PC-9 (cell line): ENCODE data around the gene HID1. TPM values are rescaled to one million over a fixed set of nuclear protein-coding genes. Genes with fewer than 3 reads are reported as not detected.

Experiments
- BruUV-seq: library from RNA; stranded (reverse); fragments of 400-500 nt; replicated peaks from 2 replicates; lab custom pipeline; 2021; lab: Mats Ljungman, UMichigan
- CTCF ChIA-PET: fragments of 300-600 bp; sonication (Branson Sonifier 250); formaldehyde crosslinking; loops from one replicate; lab custom pipeline; 2022; ENCODE audit warnings: antibody characterized with exemption; lab: Charles Lee
- POLR2A ChIA-PET: fragments of 300-600 bp; sonication (Branson Sonifier 250); formaldehyde crosslinking; loops from one replicate; lab custom pipeline; 2022; ENCODE audit warnings: antibody characterized with exemption; ENCODE audit not compliant: unreplicated experiment; lab: Charles Lee
- DNase-seq, 2 experiments: peaks; one replicate each; pipeline versions ENCODE4 v3.0.0 to v3.0.0-alpha.2; 2015 to 2022; ENCODE audit warnings: mixed read lengths in 1 of 2
- H2AFZ ChIP-seq: fragments of 200-600 bp; sonication (generic); 2 replicates; pipeline ENCODE4 v1.8.1; 2017; ENCODE audit warnings: antibody characterized with exemption
- H3F3A ChIP-seq: fragments of 200-600 bp; sonication (generic); 2 replicates; pipeline ENCODE4 v1.8.1; 2017; ENCODE audit warnings: antibody characterized with exemption, mild to moderate bottlenecking, low read depth; ENCODE audit not compliant: insufficient read depth
- H3K27ac ChIP-seq: fragments of 200-600 bp; sonication (generic); 2 replicates; pipeline ENCODE4 v1.6.1; 2016; ENCODE audit warnings: mixed run types
- H3K27me3 ChIP-seq: fragments of 200-600 bp; sonication (generic); 2 replicates; pipeline ENCODE4 v1.6.1; 2016; ENCODE audit warnings: low read depth, mixed run types; ENCODE audit not compliant: insufficient read depth
- H3K36me3 ChIP-seq: fragments of 200-600 bp; sonication (generic); 2 replicates; pipeline ENCODE4 v1.6.1; 2016; ENCODE audit warnings: low read depth, mixed run types
- H3K4me1 ChIP-seq: fragments of 200-600 bp; sonication (generic); replicated peaks from 2 replicates; pipeline ENCODE4 v1.6.1; 2016; ENCODE audit warnings: mixed run types; ENCODE audit not compliant: insufficient read depth
- H3K4me2 ChIP-seq: fragments of 200-600 bp; sonication (generic); 2 replicates; pipeline ENCODE4 v1.6.1; 2017; ENCODE audit warnings: mixed run types
- H3K4me3 ChIP-seq: fragments of 200-600 bp; sonication (generic); 2 replicates; pipeline ENCODE4 v1.6.1; 2016; ENCODE audit warnings: mixed run types
- H3K79me2 ChIP-seq: fragments of 200-600 bp; sonication (generic); 2 replicates; pipeline ENCODE4 v1.6.1; 2017; ENCODE audit warnings: low read depth, mixed run types
- H3K9me2 ChIP-seq: fragments of 200-600 bp; sonication (generic); 2 replicates; pipeline ENCODE4 v1.8.1; 2017; ENCODE audit warnings: mild to moderate bottlenecking; ENCODE audit not compliant: insufficient read depth
- H3K9me3 ChIP-seq: fragments of 200-600 bp; sonication (generic); 2 replicates; pipeline ENCODE4 v1.8.1; 2016; ENCODE audit warnings: low read depth; ENCODE audit not compliant: insufficient read depth
- H4K20me1 ChIP-seq: fragments of 200-600 bp; sonication (generic); 2 replicates; pipeline ENCODE4 v1.8.1; 2017; ENCODE audit not compliant: insufficient read depth
- CTCF ChIP-seq: fragments of 200-600 bp; sonication (generic); conservative IDR thresholded peaks from 2 replicates; pipeline ENCODE4 v1.6.1; 2017; ENCODE audit warnings: mixed run types, antibody characterized with exemption, mild to moderate bottlenecking, moderate library complexity
- EZH2 ChIP-seq: fragments of 200-600 bp; sonication (generic); IDR thresholded peaks from 2 replicates; pipeline ENCODE4 v1.8.0; 2017; ENCODE audit warnings: antibody characterized with exemption, low read depth
- intact Hi-C: fragments of 100-400 bp; cut with micrococcal nuclease; formaldehyde crosslinking; loops from one replicate; pipeline ENCODE4 v1.10.0; 2022; ENCODE audit not compliant: unreplicated experiment
- total RNA-seq: library from RNA; stranded (reverse); gene quantifications from 2 replicates; pipeline ENCODE4 v1.2.3, GENCODE V29; 2021

HID1 gene
- total RNA-seq, 1 experiment from 2014 or later = 32.1 TPM

GRCh38 chr17:75010683-75011400, 38.3 kb upstream of the HID1 start:
- Histone ChIP-seq H3K9me3 (no peaks in the 10 kb centered on the region), H3K4me2 (no peak overlapping the region), H3K27me3 (no peaks in the 10 kb centered on the region), H2AFZ (0 out of 2 replicates have a peak overlapping the region, but pooled peaks have one; percentile 85), H3K4me1 (peaks cover 31% of the 10 kb centered on the region), H3K79me2 (peaks cover 31% of the 10 kb centered on the region), H4K20me1 (no peaks in the 10 kb centered on the region), H3K9me2 (no peaks in the 10 kb centered on the region), H3F3A (peaks cover 31% of the 10 kb centered on the region), H3K36me3 (no peaks in the 10 kb centered on the region), H3K27ac (no peak overlapping the region), H3K4me3 (no peak overlapping the region)
- ChIA-PET POLR2A (no interaction called here), CTCF (interaction anchor here (0.6 to 1.2 kb wide), 4 partner anchors 10 to 120 kb away, joined by 3 to 8 read pairs (median 4); no protein-coding TSS in a partner anchor)
- DNase-seq = peak; percentile 42 to 63
- BruUV-seq = no TSS peak
- TF ChIP-seq EZH2 (no peak), CTCF (no peak)
- intact Hi-C loops = no loop called here

GRCh38 chr17:75009139-75009724, 36.7 kb upstream of the HID1 start:
- H3K27me3 ChIP-seq = no peaks in the 10 kb centered on the region
- no peaks in the 10 kb centered on the region for H3K9me3 ChIP-seq
- H3F3A ChIP-seq = peaks cover 31% of the 10 kb centered on the region
- ChIA-PET CTCF (interaction anchor here (0.7 to 1.3 kb wide), 3 partner anchors 39 to 232 kb away, joined by 8 to 12 read pairs (median 9); no protein-coding TSS in a partner anchor), POLR2A (interaction anchor here (0.6 kb wide), 1 partner anchor 1175 kb away, joined by 3 read pairs; no protein-coding TSS in a partner anchor)
- no peaks in the 10 kb centered on the region for H3K9me2 ChIP-seq
- H3K4me3 ChIP-seq = no peak overlapping the region
- TF ChIP-seq CTCF (no peak), EZH2 (no peak)
- no peaks in the 10 kb centered on the region for H4K20me1 ChIP-seq
- H3K36me3 ChIP-seq = no peaks in the 10 kb centered on the region
- H3K79me2 ChIP-seq = peaks cover 17% of the 10 kb centered on the region
- peaks cover 31% of the 10 kb centered on the region for H3K4me1 ChIP-seq
- peak; percentile 43 to 57 for DNase-seq
- BruUV-seq = no TSS peak
- no peak overlapping the region for H3K27ac ChIP-seq
- peak overlapping the region; percentile 66 for H3K4me2 ChIP-seq
- no peak overlapping the region for H2AFZ ChIP-seq
- intact Hi-C loops = loop anchor here (2.0 kb wide), 2 partner anchors 16 to 40 kb away; no protein-coding TSS in a partner anchor

- peaks cover 24% of the 10 kb centered on the region for H3K4me1 ChIP-seq
- H3K9me3 ChIP-seq = no peaks in the 10 kb centered on the region
- H3K4me2 ChIP-seq = no peak overlapping the region; the same call in 1 of the 2 replicates
- H3K79me2 ChIP-seq = peaks cover 8% of the 10 kb centered on the region
- peaks cover 26% of the 10 kb centered on the region for H3F3A ChIP-seq
- H3K4me3 ChIP-seq = no peak overlapping the region
- no peak for DNase-seq
- H2AFZ ChIP-seq = no peak overlapping the region
- ChIA-PET CTCF (interaction anchor here (0.7 to 1.3 kb wide), 2 partner anchors 47 to 232 kb away, joined by 8 to 9 read pairs; no protein-coding TSS in a partner anchor), POLR2A (interaction anchor here (0.6 to 0.9 kb wide), 3 partner anchors 18 to 1176 kb away, joined by 3 to 7 read pairs (median 3); partner anchors contain the start of gene CDR2L)
- no peak overlapping the region for H3K27ac ChIP-seq
- no peak for TF ChIP-seq EZH2
- TF ChIP-seq CTCF = no peak
- no peaks in the 10 kb centered on the region for H4K20me1 ChIP-seq
- H3K36me3 ChIP-seq = no peaks in the 10 kb centered on the region
- BruUV-seq = no TSS peak
- H3K27me3 ChIP-seq = no peaks in the 10 kb centered on the region
- intact Hi-C loops = loop anchor here (2.0 kb wide), 2 partner anchors 16 to 40 kb away; no protein-coding TSS in a partner anchor
- no peaks in the 10 kb centered on the region for H3K9me2 ChIP-seq
These were observed 35.8 kb upstream of the HID1 start for GRCh38 chr17:75008373-75008772.
